GM12873 (cell line): ENCODE measurements around the gene NACAD.

ENCODE experiments used
- TF ChIP-seq, protein P1 (sequence below): IDR thresholded peaks from 2 replicates; pipeline ENCODE4 v1.5.1; 2012; ENCODE audit warnings: low read depth, mild to moderate bottlenecking, moderate library complexity, low read length, control low read depth; ENCODE audit not compliant: insufficient read depth; ENCODE audit errors: missing control alignments

The NACAD gene

DNA sequence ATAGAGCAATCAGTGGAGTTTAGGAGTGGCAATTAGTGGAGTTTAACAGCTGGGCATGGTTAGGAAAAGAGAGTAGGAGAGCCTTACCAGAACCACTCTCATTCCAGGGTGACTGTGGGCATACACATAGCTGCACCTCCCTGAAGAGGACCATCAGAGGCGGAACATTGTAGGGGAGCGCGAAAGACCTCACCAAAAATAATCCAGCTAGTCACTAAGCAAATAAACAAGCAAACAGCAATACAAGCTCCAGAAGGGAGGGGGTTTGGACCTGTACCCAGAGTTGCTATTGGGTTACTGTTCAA is 4.1 kb upstream of the NACAD start:
- TF ChIP-seq, protein P1, sequence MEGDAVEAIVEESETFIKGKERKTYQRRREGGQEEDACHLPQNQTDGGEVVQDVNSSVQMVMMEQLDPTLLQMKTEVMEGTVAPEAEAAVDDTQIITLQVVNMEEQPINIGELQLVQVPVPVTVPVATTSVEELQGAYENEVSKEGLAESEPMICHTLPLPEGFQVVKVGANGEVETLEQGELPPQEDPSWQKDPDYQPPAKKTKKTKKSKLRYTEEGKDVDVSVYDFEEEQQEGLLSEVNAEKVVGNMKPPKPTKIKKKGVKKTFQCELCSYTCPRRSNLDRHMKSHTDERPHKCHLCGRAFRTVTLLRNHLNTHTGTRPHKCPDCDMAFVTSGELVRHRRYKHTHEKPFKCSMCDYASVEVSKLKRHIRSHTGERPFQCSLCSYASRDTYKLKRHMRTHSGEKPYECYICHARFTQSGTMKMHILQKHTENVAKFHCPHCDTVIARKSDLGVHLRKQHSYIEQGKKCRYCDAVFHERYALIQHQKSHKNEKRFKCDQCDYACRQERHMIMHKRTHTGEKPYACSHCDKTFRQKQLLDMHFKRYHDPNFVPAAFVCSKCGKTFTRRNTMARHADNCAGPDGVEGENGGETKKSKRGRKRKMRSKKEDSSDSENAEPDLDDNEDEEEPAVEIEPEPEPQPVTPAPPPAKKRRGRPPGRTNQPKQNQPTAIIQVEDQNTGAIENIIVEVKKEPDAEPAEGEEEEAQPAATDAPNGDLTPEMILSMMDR: no peak

DNA sequence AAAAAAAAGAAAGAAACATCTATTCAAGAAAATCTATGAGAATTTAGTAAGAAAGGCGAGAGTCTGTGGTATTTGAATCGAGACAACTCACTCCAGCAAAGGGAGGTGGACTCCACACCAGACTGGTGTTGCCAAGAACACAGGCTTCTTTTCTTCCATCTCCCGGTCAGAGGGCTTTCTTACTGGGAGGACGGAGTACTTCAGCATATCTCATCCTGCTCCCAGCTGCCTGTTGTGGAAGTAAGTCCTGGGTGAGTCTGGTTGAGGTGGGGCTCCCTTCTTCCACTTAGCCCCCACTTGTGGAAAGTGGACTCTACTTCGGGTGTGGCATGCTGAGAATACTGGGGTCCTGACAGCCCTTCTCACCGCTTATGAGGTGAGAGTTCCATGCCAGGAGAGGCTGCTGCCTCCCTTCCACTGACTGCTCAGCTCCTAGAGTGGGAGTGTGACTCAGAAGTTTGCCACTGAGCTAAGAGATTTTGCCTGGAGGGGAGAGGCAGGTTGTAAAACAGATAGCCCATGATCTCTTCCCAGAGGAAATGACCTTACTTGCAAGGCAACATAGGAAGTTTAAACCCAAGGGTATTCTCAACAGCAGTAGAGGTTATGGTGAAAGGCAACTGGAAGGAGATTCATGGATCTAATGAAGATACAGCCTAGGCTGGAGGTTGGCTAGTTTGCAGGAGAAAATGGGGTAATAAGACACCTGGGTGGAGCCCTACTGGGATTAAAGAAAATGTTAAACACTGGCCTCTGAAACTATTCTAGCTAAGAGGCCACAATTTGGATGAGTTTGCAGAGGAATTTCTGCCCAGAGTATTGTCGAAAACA is 3.5 kb upstream of the NACAD start:
- TF ChIP-seq, protein P1: no peak

DNA sequence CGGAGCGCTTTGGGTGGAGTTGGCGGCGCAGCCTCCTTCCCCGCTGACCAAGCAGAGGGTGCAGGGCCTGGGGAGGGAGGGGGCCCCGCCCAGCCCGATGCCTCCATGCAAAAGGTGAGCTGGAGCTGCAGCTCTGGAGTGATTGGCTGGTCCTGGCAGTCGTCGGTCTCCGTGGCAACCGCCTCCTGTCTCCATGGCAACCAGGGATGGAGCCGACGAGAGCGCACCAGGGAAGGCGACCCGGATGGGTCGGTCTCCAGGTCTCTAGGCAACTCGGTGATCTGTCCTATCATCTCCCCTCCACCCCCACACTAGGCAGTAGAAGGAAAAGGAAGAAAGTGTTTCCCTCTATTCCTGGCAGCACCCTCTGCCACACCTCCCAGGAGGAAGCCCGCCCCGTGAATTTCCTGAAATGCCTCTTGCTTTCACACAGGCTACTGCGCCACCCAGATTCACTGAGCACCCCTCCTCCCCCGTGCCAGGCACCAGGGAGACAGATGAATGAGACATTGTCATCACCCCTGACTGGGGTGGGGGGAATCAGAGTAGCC is 647 bp upstream of the NACAD start:
- TF ChIP-seq, protein P1: no peak

DNA sequence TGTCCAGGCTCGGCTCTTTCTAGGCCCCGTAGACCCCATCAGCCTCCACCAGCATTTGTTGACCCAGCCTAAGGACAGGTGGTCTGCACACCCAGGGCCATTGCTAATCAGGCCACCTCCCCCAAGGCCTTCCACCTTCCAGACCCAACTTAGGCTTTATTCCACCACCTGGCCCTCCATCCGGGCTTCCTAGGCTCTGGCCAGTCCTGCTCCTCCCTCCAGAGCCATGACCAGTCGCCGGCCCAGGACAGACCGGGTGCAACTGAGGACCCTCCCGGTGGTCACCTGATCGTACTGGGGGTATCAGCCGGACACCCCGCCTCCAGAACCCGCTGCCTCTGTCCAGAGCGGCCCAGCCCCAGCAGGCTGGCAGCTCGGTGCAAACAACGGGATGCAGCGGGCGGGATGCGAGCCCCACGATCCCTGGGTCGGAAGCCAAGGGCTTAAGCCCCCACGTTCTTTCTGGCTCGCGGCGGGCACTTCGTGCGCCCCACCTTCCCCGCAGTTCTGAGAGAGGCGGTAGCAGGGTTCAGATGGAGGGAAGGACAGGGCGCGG is 545 bp downstream of the NACAD start:
- TF ChIP-seq, protein P1: no peak

DNA sequence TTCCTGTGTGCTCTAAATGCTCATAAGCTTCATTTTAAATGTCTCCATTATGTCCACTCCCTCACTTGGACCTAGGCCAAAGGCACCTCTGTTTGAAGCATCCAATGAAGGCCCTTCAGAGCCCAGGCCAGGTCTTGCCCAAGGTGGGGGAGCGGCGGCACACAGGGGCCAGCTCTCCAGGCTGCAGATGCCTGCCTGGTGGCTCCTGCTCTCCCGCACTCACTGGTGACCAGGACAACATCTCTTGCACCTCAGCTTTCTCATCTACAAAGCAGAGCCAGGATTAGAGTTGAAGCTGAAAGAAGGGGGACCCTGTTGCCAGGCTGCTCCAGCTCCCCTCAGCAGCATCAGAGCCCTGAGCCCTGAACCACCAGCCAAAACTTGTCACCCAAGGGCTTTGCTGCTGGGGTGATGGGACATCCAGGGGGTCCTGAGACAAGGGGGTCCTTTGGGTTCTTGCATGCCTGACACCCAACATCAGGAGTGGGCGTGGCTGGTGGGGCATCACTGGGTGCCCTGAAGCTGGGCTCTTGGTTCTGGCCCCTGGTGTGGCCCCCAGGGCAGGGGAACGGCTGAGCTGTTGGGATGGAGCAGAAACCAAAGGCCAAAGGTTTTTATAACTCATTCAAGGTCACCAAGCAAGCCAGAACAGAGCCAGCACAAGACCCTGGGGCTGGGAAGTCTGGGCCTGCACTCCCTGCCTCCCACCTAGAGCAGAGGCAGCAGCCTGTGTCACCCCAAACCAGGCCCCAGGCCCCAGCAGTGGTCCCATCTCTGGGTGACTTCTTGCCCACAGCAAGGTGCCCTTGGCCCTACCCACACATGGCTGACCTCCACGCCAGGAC is 1.2 kb downstream of the NACAD start:
- TF ChIP-seq, protein P1: no peak

DNA sequence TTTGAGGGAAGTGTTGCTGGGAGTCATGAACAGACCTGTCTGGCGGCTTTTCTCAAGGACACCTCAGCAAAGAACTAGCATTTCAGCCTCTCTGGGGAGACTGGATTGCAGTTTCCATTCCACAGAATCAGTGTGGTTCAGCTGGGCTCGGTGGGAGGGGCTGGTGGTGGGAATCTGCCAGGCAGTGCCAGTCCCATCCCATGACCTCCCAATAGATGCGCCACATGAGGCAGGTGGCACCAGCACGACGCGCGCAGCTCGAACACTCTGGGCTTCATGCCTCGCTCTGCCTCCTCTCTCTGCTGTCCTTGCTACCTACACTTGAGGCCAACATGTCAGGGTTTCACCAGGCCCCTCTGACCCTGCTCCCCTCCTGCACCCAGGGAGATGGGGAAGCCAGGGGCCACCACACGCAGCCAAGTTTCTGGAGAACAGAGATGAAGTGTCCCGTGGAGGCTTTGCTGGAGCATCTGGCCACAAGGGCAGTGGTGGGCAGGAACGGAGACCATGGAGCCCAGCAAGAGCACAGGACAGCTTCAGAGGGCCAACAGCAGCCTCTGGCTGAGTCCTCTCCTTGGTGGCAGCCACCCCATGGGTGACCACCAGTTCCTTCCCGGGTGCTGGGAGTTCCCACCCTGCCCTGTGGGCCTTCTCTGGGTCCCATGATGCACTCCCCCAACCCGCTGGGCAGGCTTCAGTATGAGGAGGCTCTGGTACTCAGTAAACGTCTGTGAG is 2.3 kb downstream of the NACAD start:
- TF ChIP-seq, protein P1: no peak

DNA sequence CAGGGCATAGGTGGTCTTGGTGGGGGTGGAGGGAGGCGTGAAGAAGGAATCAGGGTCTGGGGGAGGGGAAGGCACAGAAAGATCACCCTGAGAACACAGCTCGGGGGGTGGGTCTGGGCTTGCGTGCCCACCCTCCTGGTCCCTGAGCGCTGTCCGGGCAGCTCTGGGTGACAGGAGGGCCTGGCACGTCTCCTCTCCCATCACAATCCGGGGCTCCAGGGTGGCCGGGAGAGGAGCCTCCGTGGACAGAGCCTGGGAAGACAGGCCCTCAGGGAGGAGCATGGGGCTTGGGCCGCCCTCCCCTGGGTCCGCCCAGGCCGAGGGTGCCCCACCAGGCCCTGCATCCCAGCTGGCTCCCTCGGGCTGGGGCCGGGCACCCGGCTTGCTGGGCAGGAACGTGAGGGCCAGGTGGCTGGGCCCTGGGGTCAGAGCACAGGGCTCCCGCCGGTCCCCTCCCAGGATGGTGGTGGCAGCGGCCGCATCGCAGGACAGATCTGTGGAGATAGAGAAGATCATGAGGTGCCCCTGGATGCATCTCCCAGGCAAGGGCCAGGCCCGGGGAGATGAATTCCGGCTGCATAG is 3.1 kb downstream of the NACAD start:
- TF ChIP-seq, protein P1: no peak
